ENCODE results near the gene FGGY. TPM values are rescaled to one million over a fixed set of nuclear protein-coding genes. Genes with fewer than 3 reads are reported as not detected.

The FGGY gene
- total RNA-seq, 1 experiment from 2014 or later: 12.0 TPM

GRCh38 chr1:59678493-59679228 is 381.8 kb downstream of the FGGY start:
- Mint-ChIP-seq H3K27ac (peak overlapping the region; percentile 82; the same call in 1 of the 2 replicates), H3K27me3 (ENCODE audit: low read depth) (no peaks in the 10 kb centered on the region), H3K36me3 (no peaks in the 10 kb centered on the region), H3K4me1 (peaks cover 51% of the 10 kb centered on the region), H3K4me3 (no peak overlapping the region), H3K9me3 (no peaks in the 10 kb centered on the region)
- CTCF ChIA-PET: interaction anchor here (1.0 kb wide), 1 partner anchor 20 kb away, joined by 7 read pairs; no protein-coding TSS in a partner anchor
- ATAC-seq (no peak; the same call in 1 of the 2 replicates), DNase-seq (ENCODE audit: low spot score) (no peak)
- POLR2A ChIA-PET: interaction anchor here (1.2 kb wide), 1 partner anchor 88 kb away, joined by 4 read pairs; no protein-coding TSS in a partner anchor
- TF ChIP-seq NFE2L1 (CRISPR knock-in tag; IDR thresholded peaks at IDR 0.05) (no peak), ATF3 (CRISPR knock-in tag; conservative IDR thresholded peaks at IDR 0.05) (no peak), ZNF425 (CRISPR knock-in tag; conservative IDR thresholded peaks at IDR 0.05) (no peak), ESRRA (CRISPR knock-in tag; IDR thresholded peaks at IDR 0.05; ENCODE audit: borderline replicate concordance) (no peak), ZNF532 (CRISPR knock-in tag; IDR thresholded peaks at IDR 0.05; ENCODE audit: borderline replicate concordance) (no peak), GTF2I (CRISPR knock-in tag; conservative IDR thresholded peaks at IDR 0.05) (no peak), ZNF138 (CRISPR knock-in tag; conservative IDR thresholded peaks at IDR 0.05) (no peak), MYBL2 (CRISPR knock-in tag; IDR thresholded peaks at IDR 0.05) (no peak), HMGXB4 (CRISPR knock-in tag; IDR thresholded peaks at IDR 0.05) (no peak), ZNF219 (CRISPR knock-in tag; IDR thresholded peaks at IDR 0.05; ENCODE audit: borderline replicate concordance) (no peak), CTCF (IDR thresholded peaks at IDR 0.05) (no peak)

- no peaks in the 10 kb centered on the region for H3K36me3 Mint-ChIP-seq
- ChIA-PET POLR2A (no interaction called here), CTCF (no interaction called here)
- H3K4me3 Mint-ChIP-seq: no peak overlapping the region
- H3K4me1 Mint-ChIP-seq: peaks cover 39% of the 10 kb centered on the region
- H3K9me3 Mint-ChIP-seq: no peaks in the 10 kb centered on the region
- no peaks in the 10 kb centered on the region for H3K27me3 Mint-ChIP-seq (ENCODE audit: low read depth)
- ATAC-seq (no peak), DNase-seq (ENCODE audit: low spot score) (no peak)
- H3K27ac Mint-ChIP-seq: no peak overlapping the region
- no peak for TF ChIP-seq SMAD3 (CRISPR knock-in tag; IDR thresholded peaks at IDR 0.05; ENCODE audit: borderline replicate concordance)
- no peak for TF ChIP-seq IRF1 (CRISPR knock-in tag; IDR thresholded peaks at IDR 0.05)
- TF ChIP-seq ZNF317 (CRISPR knock-in tag; IDR thresholded peaks at IDR 0.05; ENCODE audit: borderline replicate concordance, low read depth): no peak
- TF ChIP-seq NR2C2 (CRISPR knock-in tag; IDR thresholded peaks at IDR 0.05): no peak
- no peak for TF ChIP-seq ATF2 (CRISPR knock-in tag; IDR thresholded peaks at IDR 0.05; ENCODE audit: borderline replicate concordance, low read depth)
Observed at GRCh38 chr1:59680044-59680443, 383.1 kb downstream of the FGGY start.

Measured in WTC11 (cell line).